Measurements from ENCODE around the gene GPR6. TPM values are rescaled to one million over a fixed set of nuclear protein-coding genes. Genes with fewer than 3 reads are reported as not detected.

The GPR6 gene
- total RNA-seq, 6 experiments from 2014 or later: not detected

DNA sequence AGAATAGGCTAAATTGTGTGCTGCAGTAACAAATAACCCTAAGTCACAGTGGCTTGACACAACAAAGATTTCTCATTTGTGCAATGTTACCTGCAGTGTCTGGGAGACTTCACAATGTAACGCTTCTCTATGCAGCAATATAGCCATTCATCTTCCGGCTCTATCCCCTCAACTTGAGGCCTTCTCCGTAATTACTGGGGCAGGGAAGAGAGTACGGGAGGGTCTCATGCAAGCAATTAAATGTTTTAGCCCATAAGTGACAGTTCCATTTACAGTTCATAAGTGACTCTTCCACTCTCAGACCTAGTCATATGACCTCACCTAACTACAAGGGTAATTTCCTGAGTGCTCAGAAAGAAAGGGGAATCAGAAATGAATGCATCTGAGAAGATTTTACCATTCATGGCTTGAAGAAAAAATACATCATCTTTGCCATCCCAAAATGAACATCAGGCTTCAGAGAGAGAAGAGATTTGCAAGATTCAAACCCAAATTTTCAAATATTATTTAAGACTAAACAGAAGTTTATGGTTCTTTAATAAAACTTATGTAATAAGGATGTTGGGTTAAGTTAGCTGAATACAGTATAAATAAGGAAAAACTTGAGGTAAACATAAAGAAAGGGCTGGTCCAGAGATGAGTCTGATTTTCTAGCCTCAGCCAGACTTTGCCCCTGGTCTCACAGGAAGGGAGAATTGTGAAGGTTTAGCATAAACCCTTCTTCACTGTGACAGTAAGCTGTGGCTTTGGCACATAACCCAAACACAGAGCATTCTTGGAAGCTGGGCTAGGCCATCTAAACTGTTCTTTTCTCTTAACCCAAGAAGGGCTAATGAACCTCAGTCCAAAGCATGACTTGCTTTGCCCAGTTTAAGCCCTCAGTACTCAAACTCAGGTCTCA is 13.3 kb downstream of the GPR6 start:
- intact Hi-C loops (cut with DNase I): no loop called here
- ATAC-seq: no peak

DNA sequence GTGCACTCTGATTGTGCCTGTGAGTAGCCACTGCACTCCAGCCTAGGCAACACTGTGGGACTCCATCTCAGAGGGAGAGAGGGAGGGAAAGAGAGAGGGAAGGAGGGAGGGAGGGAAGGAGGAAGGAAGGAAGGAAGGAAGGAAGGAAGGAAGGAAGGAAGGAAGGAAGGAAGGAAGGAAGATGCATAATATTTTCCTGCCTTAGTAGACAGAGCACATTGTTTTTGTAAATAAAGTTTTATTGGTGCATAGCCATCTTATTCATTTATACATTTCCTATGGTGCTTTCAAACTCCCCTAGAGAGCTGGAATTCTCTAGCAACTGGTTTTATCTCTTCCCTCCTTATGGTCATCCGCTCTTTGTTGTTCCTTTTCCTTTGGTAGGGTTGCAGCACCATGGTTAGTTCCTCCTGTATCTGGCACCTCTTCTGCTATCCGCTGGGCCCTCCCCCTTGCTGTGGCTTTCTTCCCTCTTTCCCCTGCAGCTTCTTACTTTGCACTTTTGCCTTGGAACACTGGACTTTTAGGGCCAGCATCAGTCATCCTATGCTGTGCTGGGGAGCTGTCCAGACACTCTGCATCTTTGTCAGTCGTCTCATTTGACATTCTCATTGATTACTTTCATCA is 20.2 kb downstream of the GPR6 start:
- intact Hi-C loops (cut with DNase I): no loop called here
- no peak overlapping the region for H3K27ac ChIP-seq
- no peaks in the 10 kb centered on the region for H3K36me3 ChIP-seq
- TF ChIP-seq CTCF (IDR thresholded peaks at IDR 0.05): no peak
- no peak for TF ChIP-seq POLR2A (IDR thresholded peaks at IDR 0.05)
- 28% methylated on average over 3 of the region's 3 CpGs for WGBS (ENCODE audit: insufficient coverage, low coverage, low lambda C conversion rate, missing lambda C conversion rate)
- no peak overlapping the region for H3K4me3 ChIP-seq
- no peaks in the 10 kb centered on the region for H3K4me1 ChIP-seq
- ATAC-seq: no peak
- no peak for DNase-seq
- H3K27me3 ChIP-seq: no peaks in the 10 kb centered on the region
- H3K9me3 ChIP-seq: no peaks in the 10 kb centered on the region

More for the DNA sequence above, 13.3 kb downstream of the GPR6 start:
- no peak overlapping the region for H3K4me3 ChIP-seq
- WGBS (ENCODE audit: insufficient coverage, low coverage, low lambda C conversion rate, missing lambda C conversion rate): 80% methylated on average over 2 of the region's 4 CpGs
- H3K36me3 ChIP-seq: no peaks in the 10 kb centered on the region
- no peaks in the 10 kb centered on the region for H3K4me1 ChIP-seq
- no peak overlapping the region for H3K27ac ChIP-seq
- no peaks in the 10 kb centered on the region for H3K27me3 ChIP-seq
- no peak for DNase-seq
- TF ChIP-seq POLR2A (IDR thresholded peaks at IDR 0.05) (no peak), CTCF (IDR thresholded peaks at IDR 0.05) (no peak)
- no peaks in the 10 kb centered on the region for H3K9me3 ChIP-seq

DNA sequence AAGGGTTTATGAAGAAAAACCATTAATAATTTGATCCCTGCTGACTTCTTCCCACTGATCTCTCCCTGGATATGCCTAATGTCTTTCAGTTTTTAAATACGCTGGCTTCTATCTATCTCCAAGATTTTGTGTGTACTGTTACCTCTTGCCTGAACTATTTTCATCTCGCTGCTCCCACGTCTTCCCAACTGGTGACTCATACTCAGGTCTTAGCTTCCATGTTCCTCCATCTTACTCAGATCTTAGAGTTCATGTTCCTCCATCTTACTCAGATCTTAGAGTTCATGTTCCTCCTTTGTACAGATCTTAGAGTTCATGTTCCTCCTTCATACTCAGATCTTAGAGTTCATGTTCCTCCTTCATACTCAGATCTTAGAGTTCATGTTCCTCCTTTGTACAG is 21.6 kb downstream of the GPR6 start:
- Histone ChIP-seq H3K4me1 (no peaks in the 10 kb centered on the region), H3K9me3 (no peaks in the 10 kb centered on the region), H3K27ac (no peak overlapping the region), H3K36me3 (no peaks in the 10 kb centered on the region), H3K27me3 (no peaks in the 10 kb centered on the region), H3K4me3 (no peak overlapping the region)
- ATAC-seq (no peak), DNase-seq (no peak)
- TF ChIP-seq POLR2A (IDR thresholded peaks at IDR 0.05): no peak
- no peak for TF ChIP-seq CTCF (IDR thresholded peaks at IDR 0.05)
- intact Hi-C loops (cut with DNase I): no loop called here
- 65% methylated on average over 3 of the region's 3 CpGs for WGBS (ENCODE audit: insufficient coverage, low coverage, low lambda C conversion rate, missing lambda C conversion rate)

- H3K27ac ChIP-seq: no peak overlapping the region
- H3K4me1 ChIP-seq: no peaks in the 10 kb centered on the region
- H3K9me3 ChIP-seq: no peaks in the 10 kb centered on the region
- no peak for ATAC-seq
- intact Hi-C loops (cut with DNase I): no loop called here
- no peak for TF ChIP-seq CTCF (IDR thresholded peaks at IDR 0.05)
- WGBS (ENCODE audit: insufficient coverage, low coverage, low lambda C conversion rate, missing lambda C conversion rate): 46% methylated on average over 5 of the region's 5 CpGs
- no peaks in the 10 kb centered on the region for H3K36me3 ChIP-seq
- DNase-seq: no peak
- H3K27me3 ChIP-seq: no peaks in the 10 kb centered on the region
- H3K4me3 ChIP-seq: no peak overlapping the region
Observed at GRCh38 chr6:110002676-110003075, 24.6 kb downstream of the GPR6 start.

Measured in right lobe of liver (tissue), 6 donors.